Lung (tissue), 12 donors: Measurements from ENCODE around the gene CEACAM19. TPM values are rescaled to one million over a fixed set of nuclear protein-coding genes. Genes with fewer than 3 reads are reported as not detected.
A peak's percentile ranks its signal among the peaks of the same experiment; 100 is the strongest.
"Not testable (repeated sequence)": the region's sequence is repeated elsewhere in the genome, so short reads cannot be mapped to it uniquely, and the experiment has no call there.

Source experiments
- ATAC-seq: fragments of 200-7000 bp; cut with Tn5 transposase; one replicate; pipeline ENCODE4 v1.9.1; 2020; ENCODE audit warnings: moderate number of reproducible peaks; ENCODE audit not compliant: insufficient read depth, low FRiP score
- DNase-seq, 3 donors: peaks; one replicate each; pipeline ENCODE4 v3.0.0-alpha.2; 2013 to 2017
- H3K27ac ChIP-seq, 2 donors: one replicate each; pipeline ENCODE4 v1.5.1; 2013; ENCODE audit warnings: mild to moderate bottlenecking in 2 of 2, moderate library complexity in 2 of 2, control low read depth in 1 of 2, inconsistent platforms in 1 of 2, low read depth in 1 of 2, low read length in 1 of 2
- H3K27me3 ChIP-seq, 3 donors: one replicate each; pipeline ENCODE4 v1.5.1; 2013; ENCODE audit warnings: low read length in 2 of 3; ENCODE audit not compliant: control insufficient read depth in 3 of 3, insufficient read depth in 3 of 3
- H3K36me3 ChIP-seq, 4 donors: one replicate each; pipeline ENCODE4 v1.5.1; 2013; ENCODE audit warnings: low read length in 4 of 4, mild to moderate bottlenecking in 1 of 4, moderate library complexity in 1 of 4; ENCODE audit not compliant: control insufficient read depth in 4 of 4, insufficient read depth in 4 of 4
- H3K4me1 ChIP-seq, 5 donors: one replicate each; pipeline ENCODE4 v1.5.1; 2013; ENCODE audit warnings: low read length in 5 of 5, mild to moderate bottlenecking in 2 of 5, moderate library complexity in 1 of 5; ENCODE audit not compliant: control insufficient read depth in 5 of 5, insufficient read depth in 5 of 5
- H3K4me3 ChIP-seq: one replicate; pipeline ENCODE4 v1.5.1; 2013; ENCODE audit warnings: mild to moderate bottlenecking, control low read depth, moderate library complexity
- H3K9ac ChIP-seq, 2 donors: one replicate each; pipeline ENCODE4 v1.5.1; 2013; ENCODE audit warnings: low read length in 2 of 2, control low read depth in 1 of 2; ENCODE audit not compliant: insufficient read depth in 1 of 2
- H3K9me3 ChIP-seq, 4 donors: one replicate each; pipeline ENCODE4 v1.5.1; 2013; ENCODE audit warnings: low read length in 3 of 4, mild to moderate bottlenecking in 1 of 4, moderate library complexity in 1 of 4; ENCODE audit not compliant: control insufficient read depth in 4 of 4, insufficient read depth in 3 of 4
- CTCF ChIP-seq: IDR thresholded peaks from 2 replicates; pipeline ENCODE4 v1.5.1; 2012; ENCODE audit warnings: mild to moderate bottlenecking; ENCODE audit errors: control extremely low read depth, extremely low read depth
- WGBS, 2 donors: extraction: QIAGEN DNeasy Blood & Tissue Kit; methylation state at CpG; one replicate each; pipeline ENCODE4 v1.1.7; 2013; 5-methylcytosine and 5-hydroxymethylcytosine counted together
- polyA plus RNA-seq, 2 donors: library from polyadenylated mRNA; stranded (reverse); fragments of 200-250 nt; gene quantifications; one replicate each; pipeline ENCODE4 v1.2.1, GENCODE V29; 2013
- total RNA-seq, 2 donors: library from RNA; depleted of rRNA in 1 of 2; stranded (reverse); fragments of >200 nt in 1 of 2; gene quantifications; one replicate each; pipeline ENCODE4 v1.2.1, GENCODE V29; 2014 to 2021
- donor health status: control.
- donor health status: control.
- donor health status: Bipolar disorder and iron deficiency.
- donor health status: healthy.
- donor health status: DM: yes; HTN: yes; CAD: no.

Gene CEACAM19
- total and polyA plus RNA-seq, 4 donors, result 2.3 to 8.3 (median 4.4) TPM

GRCh38 chr19:44624840-44625354 lies 46.4 kb upstream of the CEACAM19 start:
- DNase-seq (no peak), ATAC-seq (no peak)
- H3K4me1 ChIP-seq, result peaks cover 0 to 2% (median 0%) of the 10 kb centered on the region in 5 donors
- H3K4me3 ChIP-seq, result no peak overlapping the region
- TF ChIP-seq CTCF, result no peak
- no peak overlapping the region for H3K27ac ChIP-seq
- 97 to 98% methylated on average over 4 of the region's 4 CpGs for WGBS, 2 donors
- no peaks in the 10 kb centered on the region for H3K9me3 ChIP-seq
- no peaks in the 10 kb centered on the region for H3K36me3 ChIP-seq
- H3K9ac ChIP-seq, result no peak overlapping the region
- H3K27me3 ChIP-seq, result no peaks in the 10 kb centered on the region

- not testable (repeated sequence) for DNase-seq, ATAC-seq, H3K4me3 ChIP-seq, H3K9ac ChIP-seq, H3K9me3 ChIP-seq, H3K27me3 ChIP-seq, H3K36me3 ChIP-seq, H3K4me1 ChIP-seq, H3K27ac ChIP-seq
- 93 to 96% methylated on average over 4 of the region's 4 CpGs for WGBS, 2 donors
Measured at GRCh38 chr19:44625637-44626036, 45.6 kb upstream of the CEACAM19 start.

GRCh38 chr19:44626048-44626624 lies 45.1 kb upstream of the CEACAM19 start:
- no peak for TF ChIP-seq CTCF
- DNase-seq (no peak), ATAC-seq (peak; percentile 67)
- Histone ChIP-seq H3K27ac (no peak overlapping the region), H3K9me3 (no peaks in the 10 kb centered on the region), H3K36me3 (no peaks in the 10 kb centered on the region), H3K4me3 (no peak overlapping the region), H3K27me3 (no peaks in the 10 kb centered on the region), H3K4me1 (peaks cover 0 to 2% (median 0%) of the 10 kb centered on the region in 5 donors), H3K9ac (no peak overlapping the region)
- 24 to 68% methylated on average over 1 of the region's 1 CpG for WGBS, 2 donors

- H3K27ac ChIP-seq, result no peak overlapping the region
- H3K27me3 ChIP-seq, result no peaks in the 10 kb centered on the region
- no peak overlapping the region for H3K4me3 ChIP-seq
- no peaks in the 10 kb centered on the region for H3K9me3 ChIP-seq
- H3K4me1 ChIP-seq, result peaks cover 0 to 2% (median 0%) of the 10 kb centered on the region in 5 donors
- no peak for DNase-seq
- no peaks in the 10 kb centered on the region for H3K36me3 ChIP-seq
- ATAC-seq, result no peak
- no peak overlapping the region for H3K9ac ChIP-seq
- WGBS, 2 donors, result 93 to 98% methylated on average over 4 of the region's 4 CpGs
- TF ChIP-seq CTCF, result no peak
Measured at GRCh38 chr19:44627631-44628030, 43.7 kb upstream of the CEACAM19 start.
